Lower leg skin (tissue), 4 donors: Measurements from ENCODE around the gene MYL4. TPM values are rescaled to one million over a fixed set of nuclear protein-coding genes. Genes with fewer than 3 reads are reported as not detected.

Experiments
- DNase-seq, 2 donors: peaks; one replicate each; pipeline ENCODE4 v3.0.0-alpha.2; 2019; ENCODE audit warnings: low spot score in 2 of 2
- H3K4me3 ChIP-seq: fragments of 200-600 bp; sonication (generic); 2 replicates; pipeline ENCODE4 v1.5.1; 2017; ENCODE audit warnings: mild to moderate bottlenecking, low read depth; ENCODE audit not compliant: poor library complexity, severe bottlenecking
- POLR2A ChIP-seq, 2 donors: fragments of 450-650 bp; IDR thresholded peaks; one replicate each; pipeline ENCODE4 v1.6.1; 2016 to 2017; ENCODE audit warnings: antibody characterized with exemption in 2 of 2, mild to moderate bottlenecking in 1 of 2, moderate library complexity in 1 of 2
- WGBS, 2 donors: methylation state at CpG; one replicate each; pipeline ENCODE4 v1.1.5; 2018; 5-methylcytosine and 5-hydroxymethylcytosine counted together
- intact Hi-C: fragments of 100-400 bp; cut with DNase I; formaldehyde crosslinking; loops from one replicate; pipeline ENCODE4 v1.15.0; 2023; ENCODE audit warnings: low total_unique reads
- total RNA-seq, 4 donors: library from RNA; depleted of rRNA; stranded (reverse); fragments of >200 nt; gene quantifications; one replicate each; pipeline ENCODE4 v1.1.0, GENCODE V29; 2016
- TF ChIP-seq, protein P1 (sequence below), 3 donors: fragments of 450-650 bp; IDR thresholded peaks; one replicate each; pipeline ENCODE4 v1.5.1; 2016; ENCODE audit warnings: antibody characterized with exemption in 3 of 3, mild to moderate bottlenecking in 3 of 3, moderate library complexity in 2 of 3

The MYL4 gene
- total RNA-seq, 4 donors from 2014 or later, result 0.49 TPM; not detected in 3

DNA sequence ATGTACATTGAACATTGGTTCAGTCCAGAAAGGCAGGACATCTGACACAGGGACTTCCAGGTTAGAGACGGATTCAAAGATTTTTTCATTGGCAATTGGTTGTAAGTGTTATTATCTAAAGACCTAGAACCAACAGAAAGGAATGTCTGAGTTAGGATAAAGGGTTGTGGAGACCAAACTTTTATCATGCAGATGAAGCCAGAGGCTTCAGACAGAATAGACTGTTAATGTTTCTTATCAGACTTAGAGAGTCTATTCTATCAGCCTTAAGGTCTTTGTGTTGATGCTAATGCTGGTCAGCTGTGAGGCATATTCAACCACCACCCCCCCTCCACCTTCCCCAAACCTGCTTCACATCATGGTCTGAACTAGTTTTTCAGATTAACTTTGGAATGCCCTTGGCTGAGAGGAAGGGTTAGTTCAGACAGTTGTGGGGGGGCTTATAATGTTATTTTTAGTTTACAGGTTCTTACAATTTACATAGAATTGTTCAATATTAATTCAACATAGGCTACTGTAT lies 42.3 kb downstream of the MYL4 start:
- intact Hi-C loops, result no loop called here
- WGBS, 2 donors, result 94 to 100% methylated on average over 1 of the region's 1 CpG
- DNase-seq, result no peak
- TF ChIP-seq POLR2A (IDR thresholded peaks at IDR 0.05), result no peak
- TF ChIP-seq, protein P1, sequence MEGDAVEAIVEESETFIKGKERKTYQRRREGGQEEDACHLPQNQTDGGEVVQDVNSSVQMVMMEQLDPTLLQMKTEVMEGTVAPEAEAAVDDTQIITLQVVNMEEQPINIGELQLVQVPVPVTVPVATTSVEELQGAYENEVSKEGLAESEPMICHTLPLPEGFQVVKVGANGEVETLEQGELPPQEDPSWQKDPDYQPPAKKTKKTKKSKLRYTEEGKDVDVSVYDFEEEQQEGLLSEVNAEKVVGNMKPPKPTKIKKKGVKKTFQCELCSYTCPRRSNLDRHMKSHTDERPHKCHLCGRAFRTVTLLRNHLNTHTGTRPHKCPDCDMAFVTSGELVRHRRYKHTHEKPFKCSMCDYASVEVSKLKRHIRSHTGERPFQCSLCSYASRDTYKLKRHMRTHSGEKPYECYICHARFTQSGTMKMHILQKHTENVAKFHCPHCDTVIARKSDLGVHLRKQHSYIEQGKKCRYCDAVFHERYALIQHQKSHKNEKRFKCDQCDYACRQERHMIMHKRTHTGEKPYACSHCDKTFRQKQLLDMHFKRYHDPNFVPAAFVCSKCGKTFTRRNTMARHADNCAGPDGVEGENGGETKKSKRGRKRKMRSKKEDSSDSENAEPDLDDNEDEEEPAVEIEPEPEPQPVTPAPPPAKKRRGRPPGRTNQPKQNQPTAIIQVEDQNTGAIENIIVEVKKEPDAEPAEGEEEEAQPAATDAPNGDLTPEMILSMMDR (IDR thresholded peaks at IDR 0.05), result no peak
- H3K4me3 ChIP-seq, result no peak overlapping the region

DNA sequence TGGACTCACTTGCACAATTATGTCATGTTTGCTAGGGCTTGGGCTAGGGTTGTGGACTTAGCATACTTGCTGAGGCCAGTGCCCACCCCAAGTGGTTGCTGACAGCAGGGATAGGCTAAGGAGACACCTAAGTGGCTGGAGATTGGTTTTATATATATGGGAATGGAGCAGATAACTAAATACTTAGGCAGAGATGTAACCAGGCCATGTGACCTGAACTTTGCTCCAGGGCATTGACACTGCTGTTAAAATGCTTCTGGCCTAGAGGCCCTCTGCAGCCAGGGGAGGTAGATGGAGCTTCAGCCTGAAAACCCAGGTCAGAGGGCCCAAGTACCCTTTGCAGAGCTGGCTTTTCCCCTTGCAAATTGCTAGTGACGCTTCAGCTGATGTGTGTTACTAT lies 43.1 kb downstream of the MYL4 start:
- no peak for DNase-seq
- no peak overlapping the region for H3K4me3 ChIP-seq
- 100% methylated on average over 1 of the region's 1 CpG for WGBS, 2 donors
- intact Hi-C loops, result no loop called here
- TF ChIP-seq POLR2A (IDR thresholded peaks at IDR 0.05), result no peak
- TF ChIP-seq, protein P1 (IDR thresholded peaks at IDR 0.05), result no peak

DNA sequence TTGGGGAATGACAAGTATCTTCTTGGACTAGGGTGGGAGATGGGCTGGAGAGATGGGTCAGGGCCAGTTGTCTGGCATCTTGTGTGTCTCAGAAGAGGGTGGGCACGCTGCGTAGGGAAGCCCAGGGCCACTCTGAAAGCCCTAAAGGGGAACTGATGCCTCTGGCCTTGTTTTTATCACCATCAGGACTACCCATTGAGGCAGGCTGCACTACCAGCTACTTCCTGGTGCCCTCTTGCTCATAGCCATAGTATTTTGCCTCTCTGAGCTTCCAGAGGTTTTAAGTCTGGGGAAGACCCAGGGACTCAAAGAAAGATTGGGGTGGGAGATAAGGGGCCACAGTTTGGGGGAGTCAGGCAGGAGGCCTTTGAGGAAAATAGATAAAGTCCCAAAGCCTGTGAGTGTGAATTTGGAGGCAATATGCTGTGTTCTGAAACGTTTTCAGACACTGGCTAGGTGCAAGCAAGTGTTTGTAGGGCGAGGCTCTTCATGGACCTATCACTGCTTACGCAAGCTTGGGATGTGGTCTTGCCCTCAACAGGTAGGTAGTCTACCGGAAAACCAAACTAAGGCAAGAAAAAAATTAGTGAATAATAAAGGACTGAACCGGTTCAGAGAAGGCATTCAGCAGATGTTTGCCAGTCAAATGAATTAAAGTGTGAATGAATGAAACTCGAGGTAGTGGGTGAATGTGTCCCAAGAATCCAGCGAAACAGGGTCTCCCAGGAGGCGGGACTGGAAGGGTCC lies 43.8 kb downstream of the MYL4 start:
- intact Hi-C loops, result no loop called here
- no peak for TF ChIP-seq POLR2A (IDR thresholded peaks at IDR 0.05)
- TF ChIP-seq, protein P1 (IDR thresholded peaks at IDR 0.05), result no peak
- H3K4me3 ChIP-seq, result no peak overlapping the region
- no peak for DNase-seq
- WGBS, 2 donors, result 64 to 71% methylated on average over 10 of the region's 10 CpGs

DNA sequence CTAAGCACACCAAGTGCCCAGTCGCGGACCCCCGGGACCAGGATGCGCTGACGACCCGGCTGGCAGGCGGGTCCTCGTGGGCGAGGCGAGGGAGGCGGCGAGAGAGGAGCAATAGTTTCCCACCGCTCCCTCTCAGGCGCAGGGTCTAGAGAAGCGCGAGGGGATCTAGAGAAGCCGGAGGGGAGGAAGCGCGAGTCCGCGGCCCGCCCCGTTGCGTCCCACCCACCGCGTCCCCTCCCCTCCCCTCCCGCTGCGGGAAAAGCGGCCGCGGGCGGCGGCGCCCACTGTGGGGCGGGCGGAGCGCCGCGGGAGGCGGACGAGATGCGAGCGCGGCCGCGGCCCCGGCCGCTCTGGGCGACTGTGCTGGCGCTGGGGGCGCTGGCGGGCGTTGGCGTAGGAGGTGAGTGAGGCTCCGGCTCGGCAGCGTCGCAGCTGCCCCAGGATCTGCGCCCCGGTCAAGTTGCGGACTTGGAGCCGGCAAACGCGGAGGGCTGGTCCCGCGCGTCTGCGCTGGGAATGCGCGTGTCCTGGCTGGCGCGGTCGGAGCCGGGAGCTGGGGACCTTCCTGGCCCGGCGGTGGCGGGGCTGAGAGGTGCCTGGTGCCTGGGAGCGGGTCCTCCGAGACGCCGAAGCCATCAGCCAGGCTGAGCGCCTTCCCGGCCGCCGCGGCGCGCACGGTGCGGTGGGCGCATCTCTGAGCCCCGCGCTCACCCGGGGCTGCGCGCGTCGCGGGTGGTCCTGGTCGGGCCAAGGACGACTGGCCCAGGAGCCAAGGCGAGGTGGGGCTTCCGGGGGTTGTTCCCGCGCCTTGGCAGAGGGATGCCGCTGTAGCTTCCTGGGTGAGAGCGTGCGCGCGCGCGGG lies 44.6 kb downstream of the MYL4 start, which contains the start of gene ITGB3:
Gene ITGB3 (plus strand): TSS at position 287 of the 862 bp plus-strand sequence. CDS start 35 bp downstream, at position 322.
- H3K4me3 ChIP-seq, result peak within 1 kb of the TSS; percentile 42
- DNase-seq, result peak in 1 of 2 donors; percentile 95
- intact Hi-C loops, result no loop called here
- WGBS, 2 donors, result 0 to 1% methylated on average over 50 to 75 of the region's 112 CpGs
- TF ChIP-seq POLR2A (IDR thresholded peaks at IDR 0.05), result peak in 1 of 2 donors; percentile 4
- TF ChIP-seq, protein P1 (IDR thresholded peaks at IDR 0.05), result no peak

DNA sequence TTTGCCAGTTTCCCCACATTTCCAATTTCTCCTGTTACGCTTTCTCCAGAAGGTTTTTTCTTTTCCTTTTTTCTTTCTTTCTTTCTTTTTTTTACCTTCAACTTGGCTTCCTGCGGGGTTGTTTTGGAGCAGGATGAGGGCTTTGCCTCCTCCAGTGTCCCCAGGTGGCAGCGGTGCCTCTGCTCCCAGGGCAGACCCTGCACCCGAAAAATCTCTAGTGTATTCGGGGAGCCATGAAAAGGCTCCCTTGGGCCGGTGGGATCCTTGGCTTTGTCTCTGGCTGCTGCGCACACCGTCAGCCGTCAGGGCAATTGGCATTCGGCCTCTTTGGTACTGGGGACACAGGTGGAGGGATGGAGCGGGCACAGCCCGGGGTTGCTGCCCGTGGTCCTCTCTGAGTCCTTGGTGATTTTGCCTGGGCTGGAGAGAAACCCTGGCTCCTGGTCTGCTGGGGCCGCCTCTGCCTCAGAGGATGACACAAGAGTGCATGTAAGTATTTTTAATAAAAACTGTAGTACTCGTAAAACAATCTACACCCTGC lies 45.3 kb downstream of the MYL4 start:
- H3K4me3 ChIP-seq, result peak overlapping the region; percentile 42
- DNase-seq, result no peak
- intact Hi-C loops, result no loop called here
- 11 to 13% methylated on average over 15 of the region's 15 CpGs for WGBS, 2 donors
- TF ChIP-seq, protein P1 (IDR thresholded peaks at IDR 0.05), result no peak
- no peak for TF ChIP-seq POLR2A (IDR thresholded peaks at IDR 0.05)
